HG02571 (cell line): ENCODE results near the gene RASSF3.
"Not testable (repeated sequence)": the region's sequence is repeated elsewhere in the genome, so short reads cannot be mapped to it uniquely, and the experiment has no call there.

Experiments
- ATAC-seq: cut with Tn5 transposase; IDR thresholded peaks from one replicate; pipeline ENCODE4 v1.9.1; 2021; ENCODE audit warnings: mild to moderate bottlenecking, moderate library complexity; ENCODE audit not compliant: unreplicated experiment

Gene RASSF3

DNA sequence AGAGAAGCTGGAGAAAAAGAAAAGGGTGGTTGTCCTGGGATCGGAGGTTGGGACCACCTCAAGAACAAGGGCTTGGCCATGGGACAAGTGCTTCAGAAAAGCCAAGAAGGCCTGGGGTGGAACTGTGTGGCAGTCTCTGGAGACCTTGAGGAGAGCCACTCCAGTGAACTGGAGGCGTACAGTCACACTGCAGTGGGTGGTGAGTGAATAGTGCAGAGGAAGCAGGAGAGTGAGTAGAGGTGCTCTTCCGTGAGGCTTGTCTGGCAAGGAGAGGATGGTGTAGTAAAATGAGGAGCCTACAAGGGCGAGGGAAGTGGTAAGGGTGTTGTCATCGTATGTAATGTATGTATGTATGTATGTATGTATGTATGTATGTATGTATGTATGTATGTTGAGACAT, 20.9 kb downstream of the RASSF3 start:
- no peak for ATAC-seq

DNA sequence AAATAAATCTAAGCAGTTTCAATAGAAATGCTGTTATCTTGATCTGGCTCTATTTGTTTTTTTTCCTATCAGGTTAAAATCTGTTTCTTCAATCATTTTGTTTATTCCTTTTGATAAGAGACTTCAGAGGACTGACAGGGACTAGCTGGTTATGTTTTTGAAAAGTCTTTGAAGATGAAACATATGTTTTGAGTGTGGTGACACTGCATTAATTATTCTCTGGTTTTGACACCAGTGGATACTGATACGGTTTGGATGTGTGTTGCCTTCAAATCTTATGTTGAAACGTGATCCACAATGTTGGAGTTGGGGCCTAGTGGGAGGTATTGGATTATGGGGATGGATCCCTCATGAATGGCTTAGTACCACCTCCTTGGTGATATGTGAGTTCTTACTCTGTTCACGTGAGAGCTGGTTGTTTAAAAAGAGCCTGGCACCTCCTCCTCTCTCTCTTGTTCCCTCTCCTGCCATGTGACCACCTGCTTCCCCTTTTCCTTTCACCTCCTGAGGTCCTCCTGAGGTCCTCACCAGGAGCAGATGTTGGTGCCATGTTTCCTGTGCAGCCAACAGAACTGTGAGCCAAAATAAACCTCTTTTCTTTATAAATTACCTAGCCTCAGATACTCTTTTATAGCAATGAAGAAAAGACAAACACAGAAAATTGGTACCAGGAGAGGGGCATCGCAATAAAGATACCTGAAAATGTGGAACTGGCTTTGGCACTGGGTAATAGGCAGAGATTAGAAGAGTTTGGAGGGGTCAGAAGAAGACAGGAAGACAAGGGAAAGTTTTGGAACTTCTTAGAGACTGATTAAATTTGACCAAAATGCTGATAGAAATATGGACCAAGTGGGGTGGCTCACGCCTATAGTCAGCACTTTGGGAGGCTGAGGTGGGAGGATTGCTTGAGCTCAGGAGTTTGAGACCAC, 23.0 kb downstream of the RASSF3 start:
- ATAC-seq: no peak

- ATAC-seq: no peak
Observed at GRCh38 chr12:64633940-64634337, 23.6 kb downstream of the RASSF3 start.

DNA sequence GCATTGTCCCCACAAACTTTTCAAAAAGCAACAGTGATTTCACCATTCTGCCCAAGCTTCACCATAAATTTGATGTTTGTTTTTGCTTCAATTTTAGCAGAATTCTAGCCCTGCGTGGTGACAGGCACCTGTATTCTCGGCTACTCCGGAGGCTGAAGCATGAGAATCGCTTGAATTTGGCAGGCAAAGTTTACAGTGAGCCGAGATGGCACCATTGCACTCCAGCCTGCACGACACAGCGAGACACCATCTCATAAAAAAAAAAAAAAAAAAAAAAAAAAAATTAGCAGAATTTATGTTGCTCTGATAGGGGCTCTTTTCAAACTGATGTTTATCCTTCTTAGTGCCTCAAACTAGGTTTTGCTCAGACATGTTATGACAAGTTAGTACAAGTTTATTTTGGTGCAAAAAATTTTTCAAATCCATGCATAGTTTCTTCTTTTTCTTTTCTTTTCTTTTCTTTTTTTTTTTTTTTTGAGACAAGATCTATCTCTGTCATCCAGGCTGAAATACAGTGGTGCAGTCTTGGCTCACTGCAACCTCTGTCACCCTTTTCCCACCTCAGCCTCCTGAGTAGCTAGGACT, 24.3 kb downstream of the RASSF3 start:
- no peak for ATAC-seq

DNA sequence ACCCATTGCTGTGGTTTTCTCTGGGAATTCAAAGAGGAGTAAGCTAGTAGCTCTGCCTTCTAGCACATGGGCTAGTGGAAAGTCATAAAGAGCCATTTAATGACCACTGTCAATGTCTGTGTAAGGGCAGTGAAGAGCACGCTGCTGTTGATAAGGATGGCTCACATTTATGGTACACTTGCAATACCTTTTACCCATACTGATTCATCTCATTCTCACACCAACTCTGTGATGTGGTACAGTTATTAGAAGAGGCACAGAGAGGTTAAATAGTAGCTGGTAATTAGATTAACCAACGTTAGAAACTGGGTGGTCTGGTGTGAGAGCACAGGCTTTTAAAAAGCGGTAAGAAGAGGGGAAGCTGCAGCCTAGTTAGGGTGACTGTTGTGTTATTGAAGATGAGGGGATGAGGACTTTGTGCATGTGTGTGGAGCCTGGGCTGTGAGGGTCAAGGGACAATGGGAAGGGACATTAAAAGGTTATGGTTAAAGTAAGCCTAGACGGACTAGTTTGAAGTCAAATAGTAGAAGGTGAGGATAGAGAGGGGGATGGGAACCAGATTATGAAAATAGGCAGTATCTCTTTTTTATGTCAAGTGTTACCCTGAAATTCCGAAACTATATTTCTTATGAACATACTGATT, 25.2 kb downstream of the RASSF3 start:
- no peak for ATAC-seq

DNA sequence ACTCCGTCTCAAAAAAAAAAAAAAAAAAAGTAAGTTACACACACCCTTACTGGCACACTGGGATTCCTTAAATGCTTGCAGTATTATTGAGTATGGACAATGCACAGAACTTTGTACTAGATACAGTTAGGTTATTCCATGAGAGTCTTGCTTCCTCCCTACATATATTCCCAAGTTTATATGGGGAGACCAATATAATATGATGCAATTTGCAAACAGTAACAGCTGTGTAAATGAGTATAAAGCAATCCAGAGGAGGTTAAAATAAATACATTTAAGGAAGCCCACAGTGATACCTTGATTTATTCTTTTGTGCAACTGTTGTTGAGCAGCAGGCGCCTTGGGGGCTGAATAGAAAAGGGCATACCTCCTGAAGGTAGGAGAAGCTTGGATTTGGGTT, 26.6 kb downstream of the RASSF3 start:
- ATAC-seq: no peak

DNA sequence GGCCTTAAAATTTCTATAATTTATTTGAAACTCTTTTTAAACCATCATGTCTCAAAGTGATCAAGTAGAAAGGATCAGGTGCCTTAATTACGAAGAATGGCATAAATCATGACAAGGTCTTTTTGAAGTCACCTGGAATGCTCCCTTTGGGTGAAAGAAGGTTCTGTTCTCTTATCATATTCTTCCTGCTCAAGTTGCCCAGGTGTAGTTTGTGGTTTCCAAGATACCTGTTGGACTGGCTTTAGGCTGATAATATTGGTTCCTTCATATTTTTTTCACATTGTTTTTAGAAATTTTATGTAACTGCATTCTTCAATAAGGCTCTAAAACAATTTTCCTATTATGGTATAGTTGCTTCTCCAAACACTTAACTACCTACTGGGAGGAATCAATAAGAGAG, 29.2 kb downstream of the RASSF3 start:
- no peak for ATAC-seq

GRCh38 chr12:64646318-64646717, 36.0 kb downstream of the RASSF3 start:
- ATAC-seq: no peak

GRCh38 chr12:64649487-64649886, 39.2 kb downstream of the RASSF3 start:
- no peak for ATAC-seq

DNA sequence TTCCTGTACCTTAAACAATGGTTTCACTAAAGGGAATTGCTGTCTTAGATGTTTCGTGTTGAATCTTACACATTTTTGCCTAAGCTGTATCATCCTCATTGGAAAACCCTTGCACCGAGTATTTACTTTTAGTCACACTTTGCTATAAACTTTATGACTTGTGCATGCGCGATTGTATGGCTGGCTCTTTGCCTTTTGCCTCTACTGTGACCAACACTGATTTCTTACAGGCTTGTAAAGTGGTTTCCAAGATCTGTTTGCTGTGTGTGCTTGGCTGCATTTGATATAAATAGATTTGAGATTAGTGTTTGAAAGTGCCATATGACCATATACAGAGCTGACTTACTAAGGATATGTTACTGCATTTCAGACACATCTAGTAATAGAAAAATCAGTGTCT, 40.5 kb downstream of the RASSF3 start:
- ATAC-seq: no peak

GRCh38 chr12:64652346-64652745, 42.1 kb downstream of the RASSF3 start:
- no peak for ATAC-seq

- no peak for ATAC-seq
Observed at GRCh38 chr12:64653123-64653522, 42.8 kb downstream of the RASSF3 start.

DNA sequence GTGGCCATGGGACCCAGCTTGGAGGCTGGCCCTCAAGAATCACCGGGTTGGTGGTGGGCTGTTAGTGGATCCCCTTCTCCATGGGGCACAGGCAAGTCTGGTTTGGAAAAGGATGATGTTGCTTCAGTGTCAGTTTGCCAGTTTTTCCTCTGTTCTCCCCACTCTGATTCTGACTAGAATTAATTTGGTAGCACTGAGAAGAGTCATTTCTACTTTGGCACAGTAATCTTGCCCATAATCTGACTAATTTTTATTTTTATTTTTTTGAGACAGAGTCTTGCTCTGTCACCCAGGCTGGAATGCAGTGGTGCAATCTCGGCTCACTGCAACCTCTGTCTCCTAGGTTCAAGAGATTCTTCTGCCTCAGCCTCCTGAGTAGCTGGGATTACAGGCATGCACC, 43.6 kb downstream of the RASSF3 start:
- ATAC-seq: not testable (repeated sequence)

GRCh38 chr12:64655141-64655540, 44.8 kb downstream of the RASSF3 start:
- ATAC-seq: no peak

DNA sequence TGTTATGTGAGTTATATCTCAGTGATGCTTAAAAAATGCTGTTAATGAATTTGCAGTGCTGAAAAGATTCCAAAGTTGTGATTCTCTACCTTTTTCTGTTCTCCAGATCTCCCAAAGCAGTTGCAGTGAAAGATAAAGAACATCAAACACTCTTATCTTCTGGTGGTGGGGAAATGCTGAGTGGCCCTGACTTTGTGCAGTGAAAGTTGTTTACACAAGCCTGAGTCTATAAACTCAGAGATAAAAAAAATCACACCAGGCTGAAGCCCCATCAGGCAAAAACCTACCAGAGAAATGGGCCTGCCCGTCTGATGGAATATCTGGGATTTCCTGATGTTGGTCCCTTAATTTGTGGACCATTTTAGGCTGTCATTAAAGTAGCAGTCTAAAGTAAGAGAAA, 46.1 kb downstream of the RASSF3 start:
- ATAC-seq: no peak

- ATAC-seq: no peak
Observed at GRCh38 chr12:64658892-64659481, 48.7 kb downstream of the RASSF3 start.

DNA sequence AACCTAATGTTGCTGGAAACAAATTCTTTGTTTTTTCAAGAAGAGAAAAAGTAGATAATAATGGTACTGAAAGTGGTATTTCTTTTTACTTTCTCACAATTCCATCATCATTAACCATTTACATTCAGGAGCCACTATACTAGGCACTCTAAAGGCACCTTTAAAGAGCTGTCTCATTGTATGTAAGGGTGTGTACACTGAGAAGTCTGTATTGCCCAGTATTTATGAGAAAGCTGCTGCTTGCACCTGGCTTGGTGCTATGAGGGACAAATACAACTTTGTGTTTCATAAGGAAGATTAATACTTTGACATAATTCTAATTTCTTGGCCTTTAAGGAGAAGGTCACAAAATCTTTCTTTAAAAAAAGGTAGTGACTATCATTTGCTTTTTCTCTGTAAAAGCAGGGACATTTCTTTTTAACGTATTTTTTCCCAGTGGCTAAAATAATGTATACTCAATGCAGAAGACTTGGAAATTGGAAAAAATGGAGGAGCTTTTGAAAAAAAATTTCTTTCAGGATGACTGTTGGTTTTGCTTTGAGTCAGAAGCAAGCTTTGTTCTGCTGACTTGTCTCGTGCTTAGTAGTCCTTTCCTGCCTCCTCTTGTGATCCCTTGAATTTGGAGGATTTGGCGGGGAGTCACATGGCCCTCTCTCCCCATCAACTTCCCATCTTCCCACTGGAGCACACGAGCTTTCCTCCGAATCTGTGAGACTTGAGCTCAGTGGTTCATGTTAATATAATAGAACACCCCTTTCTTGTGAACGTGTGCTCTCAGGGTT, 50.1 kb downstream of the RASSF3 start:
- peak; percentile 40 for ATAC-seq

- no peak for ATAC-seq
Observed at GRCh38 chr12:64663015-64663414, 52.7 kb downstream of the RASSF3 start.

- ATAC-seq: peak; percentile 33
Observed at GRCh38 chr12:64665514-64665913, 55.2 kb downstream of the RASSF3 start.

GRCh38 chr12:64666054-64666914, 56.0 kb downstream of the RASSF3 start:
- ATAC-seq: peak; percentile 42
